Lower leg skin (tissue), 4 donors: ENCODE measurements around the gene MINK1. TPM values are rescaled to one million over a fixed set of nuclear protein-coding genes. Genes with fewer than 3 reads are reported as not detected.

ENCODE experiments used
- DNase-seq, 2 donors: peaks; one replicate each; pipeline ENCODE4 v3.0.0-alpha.2; 2019; ENCODE audit warnings: low spot score in 2 of 2
- H3K4me3 ChIP-seq: fragments of 200-600 bp; sonication (generic); 2 replicates; pipeline ENCODE4 v1.5.1; 2017; ENCODE audit warnings: mild to moderate bottlenecking, low read depth; ENCODE audit not compliant: poor library complexity, severe bottlenecking
- POLR2A ChIP-seq, 2 donors: fragments of 450-650 bp; IDR thresholded peaks; one replicate each; pipeline ENCODE4 v1.6.1; 2016 to 2017; ENCODE audit warnings: antibody characterized with exemption in 2 of 2, mild to moderate bottlenecking in 1 of 2, moderate library complexity in 1 of 2
- WGBS, 2 donors: methylation state at CpG; one replicate each; pipeline ENCODE4 v1.1.5; 2018; 5-methylcytosine and 5-hydroxymethylcytosine counted together
- intact Hi-C: fragments of 100-400 bp; cut with DNase I; formaldehyde crosslinking; loops from one replicate; pipeline ENCODE4 v1.15.0; 2023; ENCODE audit warnings: low total_unique reads
- total RNA-seq, 4 donors: library from RNA; depleted of rRNA; stranded (reverse); fragments of >200 nt; gene quantifications; one replicate each; pipeline ENCODE4 v1.1.0, GENCODE V29; 2016
- TF ChIP-seq, protein P1 (sequence below), 3 donors: fragments of 450-650 bp; IDR thresholded peaks; one replicate each; pipeline ENCODE4 v1.5.1; 2016; ENCODE audit warnings: antibody characterized with exemption in 3 of 3, mild to moderate bottlenecking in 3 of 3, moderate library complexity in 2 of 3

MINK1 gene
- total RNA-seq, 4 donors from 2014 or later, result 128 to 208 (median 140) TPM

DNA sequence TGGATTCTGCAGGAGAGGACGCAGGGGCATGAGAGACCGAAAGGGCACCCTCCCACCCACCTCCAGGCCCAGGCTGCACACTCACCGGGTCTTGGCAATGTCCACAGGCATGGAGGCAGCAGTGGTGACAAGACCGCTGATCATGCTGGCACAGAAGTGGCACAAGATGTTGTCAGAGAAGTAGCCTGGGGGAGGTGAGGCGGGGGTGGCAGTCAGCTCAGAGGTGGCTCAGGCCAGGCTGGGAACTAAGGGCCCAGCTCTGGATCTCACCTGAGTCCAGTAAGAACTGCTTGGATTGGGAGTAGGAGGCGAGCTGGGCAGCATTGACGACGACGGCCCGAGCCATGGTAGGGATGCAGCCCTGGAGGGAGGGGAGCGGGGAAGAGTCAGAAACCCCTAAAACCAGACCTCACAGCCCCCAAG is 104.9 kb downstream of the MINK1 start:
- no peak overlapping the region for H3K4me3 ChIP-seq
- intact Hi-C loops, result no loop called here
- WGBS, 2 donors, result 83 to 88% methylated on average over 11 of the region's 11 CpGs
- DNase-seq, result no peak
- no peak for TF ChIP-seq POLR2A (IDR thresholded peaks at IDR 0.05)
- TF ChIP-seq, protein P1, sequence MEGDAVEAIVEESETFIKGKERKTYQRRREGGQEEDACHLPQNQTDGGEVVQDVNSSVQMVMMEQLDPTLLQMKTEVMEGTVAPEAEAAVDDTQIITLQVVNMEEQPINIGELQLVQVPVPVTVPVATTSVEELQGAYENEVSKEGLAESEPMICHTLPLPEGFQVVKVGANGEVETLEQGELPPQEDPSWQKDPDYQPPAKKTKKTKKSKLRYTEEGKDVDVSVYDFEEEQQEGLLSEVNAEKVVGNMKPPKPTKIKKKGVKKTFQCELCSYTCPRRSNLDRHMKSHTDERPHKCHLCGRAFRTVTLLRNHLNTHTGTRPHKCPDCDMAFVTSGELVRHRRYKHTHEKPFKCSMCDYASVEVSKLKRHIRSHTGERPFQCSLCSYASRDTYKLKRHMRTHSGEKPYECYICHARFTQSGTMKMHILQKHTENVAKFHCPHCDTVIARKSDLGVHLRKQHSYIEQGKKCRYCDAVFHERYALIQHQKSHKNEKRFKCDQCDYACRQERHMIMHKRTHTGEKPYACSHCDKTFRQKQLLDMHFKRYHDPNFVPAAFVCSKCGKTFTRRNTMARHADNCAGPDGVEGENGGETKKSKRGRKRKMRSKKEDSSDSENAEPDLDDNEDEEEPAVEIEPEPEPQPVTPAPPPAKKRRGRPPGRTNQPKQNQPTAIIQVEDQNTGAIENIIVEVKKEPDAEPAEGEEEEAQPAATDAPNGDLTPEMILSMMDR (IDR thresholded peaks at IDR 0.05), result no peak

DNA sequence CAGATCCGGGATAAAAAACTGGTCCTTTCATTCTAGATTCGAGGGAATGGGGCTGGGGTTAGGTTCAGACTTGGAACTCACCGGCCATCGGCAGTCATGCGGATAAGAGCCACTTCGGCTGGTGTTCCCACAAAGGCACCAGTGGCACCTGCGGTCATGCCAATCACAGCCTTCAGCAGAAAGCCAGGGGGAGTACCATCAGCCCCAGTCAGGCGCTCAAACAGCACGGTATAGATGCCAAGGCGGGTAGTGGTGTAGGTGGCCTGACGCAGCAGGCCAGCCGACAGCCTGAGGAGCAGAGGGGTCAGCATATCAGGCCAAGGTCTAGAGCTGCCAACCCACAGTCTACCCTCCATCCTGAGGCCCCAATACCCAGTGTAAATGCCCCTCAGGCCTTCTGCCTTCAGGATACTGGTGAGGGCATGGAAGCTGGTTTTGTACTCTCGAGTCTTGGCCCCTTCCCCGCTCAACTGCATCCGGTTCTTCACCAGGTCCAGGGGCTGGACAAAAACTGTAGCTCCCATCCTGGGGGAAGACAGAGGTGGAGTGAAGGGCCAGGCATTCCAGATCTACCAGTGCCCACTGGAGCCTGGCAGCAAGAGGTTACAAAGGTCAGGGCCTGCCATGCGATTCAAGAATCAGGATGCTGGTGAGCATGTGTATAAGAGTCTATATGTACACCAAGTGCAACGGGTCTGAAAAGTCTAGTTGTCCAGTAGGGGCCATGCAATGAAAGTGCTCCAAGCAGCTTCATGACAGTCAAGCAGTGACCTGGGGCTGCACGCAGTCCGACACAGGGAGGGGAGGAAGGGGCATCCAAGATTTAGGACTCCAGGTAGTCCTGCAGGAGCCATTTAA is 105.8 kb downstream of the MINK1 start:
- intact Hi-C loops, result no loop called here
- WGBS, 2 donors, result 55 to 60% methylated on average over 16 to 19 of the region's 19 CpGs
- DNase-seq, result no peak
- peak overlapping the region; percentile 81 for H3K4me3 ChIP-seq
- TF ChIP-seq, protein P1 (IDR thresholded peaks at IDR 0.05), result no peak
- no peak for TF ChIP-seq POLR2A (IDR thresholded peaks at IDR 0.05)

DNA sequence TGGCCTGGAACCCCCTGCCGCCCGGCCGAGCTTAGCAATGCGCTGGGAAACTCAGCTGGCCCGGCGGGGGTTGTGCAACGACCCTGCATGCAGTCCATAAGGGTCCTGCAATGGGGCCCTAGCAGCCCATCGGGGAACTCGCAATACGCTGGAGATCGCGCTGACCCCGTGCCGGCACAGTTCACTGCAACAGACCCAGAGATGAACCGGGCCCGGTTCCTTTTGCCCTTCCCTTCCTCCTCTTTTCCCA is 106.3 kb downstream of the MINK1 start:
- 0% methylated on average over 14 to 16 of the region's 16 CpGs for WGBS, 2 donors
- intact Hi-C loops, result no loop called here
- TF ChIP-seq, protein P1 (IDR thresholded peaks at IDR 0.05), result no peak
- TF ChIP-seq POLR2A (IDR thresholded peaks at IDR 0.05), result no peak
- peak overlapping the region; percentile 81 for H3K4me3 ChIP-seq
- DNase-seq, result peak in 1 of 2 donors; percentile 91

DNA sequence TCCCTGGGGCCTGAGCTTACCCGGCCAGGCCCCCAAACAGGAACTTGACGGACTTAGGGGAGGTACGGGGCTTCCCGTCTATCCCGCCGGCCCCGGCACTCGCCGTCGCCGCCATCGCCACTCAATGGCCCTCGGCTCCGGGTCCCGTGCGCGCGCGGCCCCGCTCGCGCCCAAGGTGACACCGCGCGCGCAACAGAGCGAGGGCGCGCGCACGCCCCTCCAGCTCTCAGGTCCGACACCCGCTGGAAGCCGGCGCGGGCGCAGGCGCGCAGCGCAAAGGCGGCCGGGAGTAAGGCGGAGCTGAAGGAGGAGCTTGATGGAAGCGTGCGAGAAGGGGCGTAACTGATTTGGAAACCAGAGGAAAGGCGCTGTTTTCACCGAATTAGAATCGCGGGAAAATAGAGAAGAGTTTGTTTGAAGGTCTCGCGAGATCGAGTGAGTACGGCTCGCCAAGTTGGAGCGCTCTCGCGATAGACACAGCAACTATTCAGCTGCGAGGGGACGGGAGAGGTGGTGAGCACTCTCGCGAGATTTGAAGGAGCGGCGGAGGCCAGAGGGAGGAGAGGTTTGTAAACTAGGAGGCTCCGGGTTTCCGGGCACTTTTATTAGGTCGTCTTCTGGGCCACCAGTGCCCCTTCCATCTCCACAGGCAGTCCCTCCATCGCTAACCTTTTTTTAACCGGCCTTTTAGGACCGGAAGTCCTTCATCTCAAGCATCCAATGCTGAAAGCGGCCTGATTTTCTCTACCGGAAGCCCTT is 106.8 kb downstream of the MINK1 start, which contains the start of the genes RNF167 and SLC25A11:
RNF167 (plus strand) TSS at position 473 of the 759 bp plus-strand sequence. CDS start 642 bp downstream, outside the sequence.
SLC25A11 (minus strand) TSS at position 251 of the 759 bp plus-strand sequence; CDS start at position 115, 136 bp downstream.
- intact Hi-C loops, result no loop called here
- TF ChIP-seq POLR2A (IDR thresholded peaks at IDR 0.05), result no peak
- TF ChIP-seq, protein P1 (IDR thresholded peaks at IDR 0.05), result no peak
- DNase-seq, result peak; percentile 98 to 99
- WGBS, 2 donors, result 0% methylated on average over 70 to 72 of the region's 72 CpGs
- peak within 1 kb of the TSS; percentile 81 for H3K4me3 ChIP-seq

DNA sequence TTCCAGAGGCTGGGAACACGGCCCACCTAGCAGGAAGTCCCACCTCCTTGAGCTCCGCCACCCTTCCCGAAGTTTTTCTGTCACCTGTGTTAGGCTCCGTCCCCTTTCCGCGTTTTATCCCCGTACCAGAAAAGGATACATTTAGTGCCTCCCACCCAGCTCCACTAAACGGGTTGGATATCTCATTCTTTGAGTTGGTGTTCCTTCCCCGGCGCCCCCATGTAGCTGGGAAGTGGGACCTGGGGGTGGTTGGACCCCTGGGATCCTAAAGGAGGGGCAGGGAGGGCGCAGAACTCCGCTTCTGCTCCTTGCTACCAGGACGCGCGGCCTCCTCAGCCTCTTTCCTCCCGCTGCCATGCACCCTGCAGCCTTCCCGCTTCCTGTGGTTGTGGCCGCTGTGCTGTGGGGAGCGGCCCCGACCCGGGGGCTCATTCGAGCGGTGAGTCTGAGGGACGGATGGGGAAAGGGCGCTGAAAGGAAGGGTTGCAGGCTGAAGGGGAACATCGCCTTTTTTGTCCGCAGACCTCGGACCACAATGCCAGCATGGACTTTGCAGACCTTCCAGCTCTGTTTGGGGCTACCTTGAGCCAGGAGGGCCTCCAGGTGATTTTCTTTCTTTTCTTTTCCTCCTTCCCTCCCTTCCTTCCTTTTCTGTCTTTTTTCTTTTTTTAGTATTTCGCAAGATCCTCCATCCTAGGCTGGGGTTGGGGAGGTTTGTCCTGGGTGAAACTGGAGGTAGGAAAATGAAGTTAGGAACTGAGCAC is 107.6 kb downstream of the MINK1 start:
- 1% methylated on average over 27 to 29 of the region's 29 CpGs for WGBS, 2 donors
- DNase-seq, result peak; percentile 84 to 96
- H3K4me3 ChIP-seq, result peak overlapping the region; percentile 81
- TF ChIP-seq POLR2A (IDR thresholded peaks at IDR 0.05), result no peak
- TF ChIP-seq, protein P1 (IDR thresholded peaks at IDR 0.05), result no peak
- intact Hi-C loops, result no loop called here
